Stimulated activated naive B cell treated with anti-CD40 and anti-IgM and Interleukin-4, amounts not matched to agents 10 μg/mL and 1 μg/mL and 100 μg/mL, for 72 hours (primary cell): Measurements from ENCODE around the gene ARFGEF3.

Experiments used
- ATAC-seq, 2 donors: fragments of 150-1000 bp; cut with Tn5 transposase; replicated peaks; 2 replicates each; pipeline ENCODE4 v1.10.0; 2021; ENCODE audit warnings: moderate library complexity in 1 of 2
- DNase-seq: peaks from one replicate; pipeline ENCODE4 v3.0.0; 2021
- H3K27ac Mint-ChIP-seq: one replicate; pipeline ENCODE4 v1.8.0; 2022; ENCODE audit warnings: mild to moderate bottlenecking, mixed read lengths
- H3K27me3 Mint-ChIP-seq, 2 donors: one replicate each; pipeline ENCODE4 v1.8.0; 2022; ENCODE audit warnings: mixed read lengths in 2 of 2
- H3K36me3 Mint-ChIP-seq, 2 donors: one replicate each; pipeline ENCODE4 v1.8.0; 2022; ENCODE audit warnings: mixed read lengths in 2 of 2, mild to moderate bottlenecking in 1 of 2
- H3K4me1 Mint-ChIP-seq, 2 donors: one replicate each; pipeline ENCODE4 v1.8.0; 2022; ENCODE audit warnings: mixed read lengths in 2 of 2, mild to moderate bottlenecking in 1 of 2
- H3K4me3 Mint-ChIP-seq, 2 donors: one replicate each; pipeline ENCODE4 v1.8.0; 2022; ENCODE audit warnings: mild to moderate bottlenecking in 2 of 2, mixed read lengths in 2 of 2, moderate library complexity in 1 of 2
- H3K9me3 Mint-ChIP-seq, 2 donors: one replicate each; pipeline ENCODE4 v1.8.0; 2022; ENCODE audit warnings: mixed read lengths in 2 of 2, mild to moderate bottlenecking in 1 of 2

The ARFGEF3 gene

DNA sequence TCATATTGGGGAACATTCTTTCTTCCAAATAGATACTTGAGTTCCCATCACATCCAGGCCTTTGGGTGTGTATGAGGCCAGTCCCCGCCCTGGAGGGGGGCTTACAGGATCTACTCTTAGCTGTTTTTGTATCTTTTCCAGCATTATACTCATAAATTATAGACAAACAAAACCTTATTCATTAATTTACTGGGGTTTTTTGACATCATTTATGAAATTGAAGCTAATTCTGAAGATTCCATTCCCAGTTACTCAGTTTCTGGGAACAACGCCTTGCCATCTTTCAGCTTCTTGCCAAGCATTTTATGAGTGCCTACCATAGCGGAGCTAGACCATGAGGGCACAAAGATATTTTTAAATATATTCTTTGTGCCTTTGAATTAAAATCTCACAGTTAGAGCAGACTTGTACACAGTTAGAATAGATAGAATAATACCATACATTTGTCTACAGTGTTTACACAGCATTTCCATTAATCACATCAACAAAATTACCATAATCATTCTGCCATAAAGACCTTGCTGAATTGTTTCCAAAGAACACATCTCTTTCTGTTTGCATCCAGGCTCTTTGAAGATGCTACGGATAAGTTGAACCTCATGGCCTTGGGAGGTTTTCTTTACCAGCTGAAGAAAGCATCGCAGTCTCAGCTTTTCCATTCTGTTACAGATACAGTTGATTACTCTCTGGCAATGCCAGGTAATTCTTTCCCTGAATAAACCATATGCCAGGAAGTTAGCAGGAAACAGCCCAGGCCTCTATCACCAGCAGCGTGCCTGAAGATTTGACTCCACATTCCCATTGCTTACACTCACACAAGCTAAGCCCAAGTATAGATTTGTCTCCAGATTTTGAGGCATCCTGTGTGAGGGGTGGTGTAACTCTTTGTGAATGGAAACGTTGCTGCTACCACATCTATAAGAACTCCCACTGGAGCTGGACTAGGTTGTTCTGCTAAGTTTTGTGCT lies 132.0 kb downstream of the ARFGEF3 start:
- Mint-ChIP-seq H3K4me3 (no peak overlapping the region), H3K4me1 (peaks cover 0 to 4% of the 10 kb centered on the region in 2 donors), H3K27ac (no peak overlapping the region), H3K36me3 (no peaks in the 10 kb centered on the region), H3K9me3 (no peaks in the 10 kb centered on the region), H3K27me3 (peaks cover 11% of the 10 kb centered on the region in 2 donors)
- no peak for ATAC-seq
- DNase-seq = no peak

DNA sequence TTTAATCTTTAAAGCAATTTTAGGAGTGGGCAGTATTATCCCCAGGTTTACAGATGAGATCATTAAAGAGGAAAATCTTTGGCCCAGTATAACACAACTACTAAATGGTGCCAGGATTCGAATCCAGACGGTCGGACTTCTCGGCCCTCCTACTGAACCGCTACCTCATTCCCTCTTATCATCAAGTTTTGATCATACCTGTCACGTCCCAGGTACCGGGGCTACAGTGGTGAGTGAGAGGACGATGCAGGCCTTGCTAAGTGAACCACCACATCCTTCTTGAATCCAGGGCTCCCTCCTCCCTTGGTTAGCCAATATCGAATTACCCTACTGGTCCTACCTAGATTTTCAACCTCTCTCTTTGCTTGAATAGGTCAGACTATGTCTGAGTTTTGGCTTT lies 134.6 kb downstream of the ARFGEF3 start:
- Mint-ChIP-seq H3K4me1 (no peaks in the 10 kb centered on the region), H3K27ac (no peak overlapping the region), H3K27me3 (peaks cover 19 to 23% of the 10 kb centered on the region in 2 donors), H3K4me3 (no peak overlapping the region), H3K9me3 (no peaks in the 10 kb centered on the region), H3K36me3 (no peaks in the 10 kb centered on the region)
- no peak for DNase-seq
- no peak for ATAC-seq

DNA sequence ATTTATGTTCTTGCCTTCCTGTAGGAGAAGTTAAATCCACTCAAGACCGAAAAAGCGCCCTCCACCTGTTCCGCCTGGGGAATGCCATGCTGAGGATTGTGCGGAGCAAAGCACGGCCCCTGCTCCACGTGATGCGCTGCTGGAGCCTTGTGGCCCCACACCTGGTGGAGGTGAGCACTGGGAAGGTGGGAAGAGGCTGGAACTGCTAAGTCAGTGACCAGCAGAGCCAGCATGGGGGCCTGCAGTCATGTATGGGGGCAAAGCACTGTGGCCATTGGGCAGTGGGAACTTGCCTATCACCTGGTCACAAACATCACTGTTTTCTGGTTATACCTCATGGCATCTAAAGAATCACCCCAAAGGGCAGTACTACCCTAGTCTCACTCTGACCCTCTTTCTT lies 135.0 kb downstream of the ARFGEF3 start:
- H3K4me3 Mint-ChIP-seq = no peak overlapping the region
- H3K27me3 Mint-ChIP-seq = peaks cover 23 to 27% of the 10 kb centered on the region in 2 donors
- no peak overlapping the region for H3K27ac Mint-ChIP-seq
- ATAC-seq (no peak), DNase-seq (no peak)
- H3K4me1 Mint-ChIP-seq = no peaks in the 10 kb centered on the region
- no peaks in the 10 kb centered on the region for H3K36me3 Mint-ChIP-seq
- H3K9me3 Mint-ChIP-seq = no peaks in the 10 kb centered on the region

DNA sequence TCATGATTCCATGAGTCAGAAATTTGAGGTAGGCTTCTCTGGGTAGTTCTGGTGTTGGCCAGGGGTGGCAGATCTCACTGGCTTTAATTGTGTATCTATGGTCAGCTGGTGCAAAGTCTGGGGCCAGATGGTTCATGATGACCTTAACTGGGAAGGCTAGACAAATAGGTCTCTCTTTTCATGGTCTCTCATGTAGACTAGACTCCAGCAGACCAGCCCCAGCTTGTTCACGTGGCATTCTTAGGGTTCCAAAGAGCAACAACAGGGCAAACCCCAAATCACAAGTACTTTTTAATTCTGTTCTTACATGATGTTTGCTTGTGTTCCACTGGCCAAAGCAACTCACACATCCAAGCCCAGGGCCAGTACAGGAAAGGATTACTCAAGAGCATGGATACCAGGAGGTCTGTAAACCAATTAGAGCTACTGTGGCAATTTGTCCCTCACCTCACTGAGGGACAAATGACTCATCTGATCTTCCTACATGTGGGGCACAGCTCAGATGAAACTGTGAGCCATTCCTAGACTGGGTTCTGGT lies 136.1 kb downstream of the ARFGEF3 start:
- ATAC-seq (no peak), DNase-seq (no peak)
- Mint-ChIP-seq H3K4me3 (no peak overlapping the region), H3K27me3 (peaks cover 18 to 32% of the 10 kb centered on the region in 2 donors), H3K27ac (no peak overlapping the region), H3K9me3 (no peaks in the 10 kb centered on the region), H3K36me3 (no peaks in the 10 kb centered on the region), H3K4me1 (no peaks in the 10 kb centered on the region)

GRCh38 chr6:138300469-138300868 lies 138.7 kb downstream of the ARFGEF3 start:
- Mint-ChIP-seq H3K4me3 (no peak overlapping the region), H3K9me3 (no peaks in the 10 kb centered on the region), H3K27me3 (peaks cover 18 to 32% of the 10 kb centered on the region in 2 donors), H3K27ac (no peak overlapping the region), H3K4me1 (no peaks in the 10 kb centered on the region), H3K36me3 (no peaks in the 10 kb centered on the region)
- no peak for DNase-seq
- ATAC-seq = no peak

GRCh38 chr6:138302554-138302953 lies 140.8 kb downstream of the ARFGEF3 start:
- H3K4me3 Mint-ChIP-seq = no peak overlapping the region
- H3K27me3 Mint-ChIP-seq = peaks cover 18 to 25% of the 10 kb centered on the region in 2 donors
- H3K4me1 Mint-ChIP-seq = no peaks in the 10 kb centered on the region
- H3K9me3 Mint-ChIP-seq = no peaks in the 10 kb centered on the region
- no peak for ATAC-seq
- H3K36me3 Mint-ChIP-seq = no peaks in the 10 kb centered on the region
- DNase-seq = no peak
- H3K27ac Mint-ChIP-seq = no peak overlapping the region

DNA sequence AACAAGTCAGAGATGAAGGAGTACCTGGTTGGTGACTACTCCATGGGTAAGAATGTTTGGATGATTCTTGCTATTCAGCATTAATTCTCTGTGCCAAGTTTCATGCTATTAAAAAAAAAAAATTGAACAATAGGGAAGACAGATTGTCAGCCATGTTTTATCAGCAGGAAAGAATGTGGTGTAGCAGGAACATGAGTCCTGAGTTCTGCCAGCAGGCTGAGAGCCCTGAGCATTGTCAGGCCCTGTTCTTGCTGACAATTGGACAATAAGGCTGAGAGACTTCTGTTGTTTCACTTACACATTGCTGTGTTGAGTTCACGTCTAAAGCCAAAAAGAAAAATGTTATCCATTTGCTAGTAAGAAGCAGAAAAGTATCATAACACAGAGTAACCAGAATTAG lies 145.6 kb downstream of the ARFGEF3 start:
- H3K4me1 Mint-ChIP-seq = no peaks in the 10 kb centered on the region
- no peaks in the 10 kb centered on the region for H3K36me3 Mint-ChIP-seq

GRCh38 chr6:138307816-138308730 lies 146.3 kb downstream of the ARFGEF3 start:
- H3K4me1 Mint-ChIP-seq = no peaks in the 10 kb centered on the region
- no peak overlapping the region for H3K4me3 Mint-ChIP-seq
- no peaks in the 10 kb centered on the region for H3K9me3 Mint-ChIP-seq
- ATAC-seq = no peak
- DNase-seq = no peak
- no peaks in the 10 kb centered on the region for H3K27me3 Mint-ChIP-seq
- H3K27ac Mint-ChIP-seq = no peak overlapping the region
- H3K36me3 Mint-ChIP-seq = no peaks in the 10 kb centered on the region

More for the DNA sequence above, 145.6 kb downstream of the ARFGEF3 start:
- DNase-seq (no peak), ATAC-seq (no peak)
- Mint-ChIP-seq H3K27me3 (no peaks in the 10 kb centered on the region), H3K27ac (no peak overlapping the region), H3K4me3 (no peak overlapping the region), H3K9me3 (no peaks in the 10 kb centered on the region)

- DNase-seq (no peak), ATAC-seq (no peak)
- no peaks in the 10 kb centered on the region for H3K27me3 Mint-ChIP-seq
- H3K36me3 Mint-ChIP-seq = no peaks in the 10 kb centered on the region
- no peak overlapping the region for H3K4me3 Mint-ChIP-seq
- H3K4me1 Mint-ChIP-seq = no peaks in the 10 kb centered on the region
- H3K9me3 Mint-ChIP-seq = no peaks in the 10 kb centered on the region
- no peak overlapping the region for H3K27ac Mint-ChIP-seq
These were observed 147.0 kb downstream of the ARFGEF3 start for GRCh38 chr6:138308731-138309110.

GRCh38 chr6:138309695-138310094 lies 148.0 kb downstream of the ARFGEF3 start:
- no peaks in the 10 kb centered on the region for H3K36me3 Mint-ChIP-seq
- H3K4me1 Mint-ChIP-seq = no peaks in the 10 kb centered on the region
- DNase-seq = no peak
- no peak overlapping the region for H3K27ac Mint-ChIP-seq
- H3K9me3 Mint-ChIP-seq = no peaks in the 10 kb centered on the region
- H3K27me3 Mint-ChIP-seq = no peaks in the 10 kb centered on the region
- no peak overlapping the region for H3K4me3 Mint-ChIP-seq
- ATAC-seq = no peak

DNA sequence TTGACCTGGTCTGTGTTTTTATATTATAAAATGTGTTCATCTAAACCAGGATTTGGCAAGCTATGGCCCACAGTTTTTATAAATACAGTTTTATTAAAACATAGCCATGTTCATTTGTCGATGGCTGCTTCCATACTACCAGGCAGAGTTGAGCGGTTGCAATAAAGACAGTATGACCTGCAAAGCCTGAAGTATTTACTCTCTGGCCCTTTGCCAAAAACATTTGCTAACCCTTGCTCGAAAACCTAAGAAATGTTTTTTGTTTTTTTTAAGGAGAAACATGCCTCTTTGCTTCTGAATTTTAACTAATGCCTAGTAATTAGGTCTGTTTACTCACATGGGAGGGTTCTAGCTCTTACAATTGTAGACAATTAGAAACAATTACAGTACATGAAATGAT lies 148.6 kb downstream of the ARFGEF3 start:
- ATAC-seq = no peak
- peaks cover 0 to 3% of the 10 kb centered on the region in 2 donors for H3K27me3 Mint-ChIP-seq
- no peak overlapping the region for H3K4me3 Mint-ChIP-seq
- no peak overlapping the region for H3K27ac Mint-ChIP-seq
- H3K4me1 Mint-ChIP-seq = no peaks in the 10 kb centered on the region
- H3K9me3 Mint-ChIP-seq = no peaks in the 10 kb centered on the region
- no peak for DNase-seq
- no peaks in the 10 kb centered on the region for H3K36me3 Mint-ChIP-seq

GRCh38 chr6:138310821-138311220 lies 149.1 kb downstream of the ARFGEF3 start:
- Mint-ChIP-seq H3K27ac (no peak overlapping the region), H3K27me3 (peaks cover 0 to 7% of the 10 kb centered on the region in 2 donors), H3K4me3 (no peak overlapping the region), H3K4me1 (no peaks in the 10 kb centered on the region), H3K36me3 (no peaks in the 10 kb centered on the region), H3K9me3 (no peaks in the 10 kb centered on the region)
- DNase-seq (no peak), ATAC-seq (no peak)

DNA sequence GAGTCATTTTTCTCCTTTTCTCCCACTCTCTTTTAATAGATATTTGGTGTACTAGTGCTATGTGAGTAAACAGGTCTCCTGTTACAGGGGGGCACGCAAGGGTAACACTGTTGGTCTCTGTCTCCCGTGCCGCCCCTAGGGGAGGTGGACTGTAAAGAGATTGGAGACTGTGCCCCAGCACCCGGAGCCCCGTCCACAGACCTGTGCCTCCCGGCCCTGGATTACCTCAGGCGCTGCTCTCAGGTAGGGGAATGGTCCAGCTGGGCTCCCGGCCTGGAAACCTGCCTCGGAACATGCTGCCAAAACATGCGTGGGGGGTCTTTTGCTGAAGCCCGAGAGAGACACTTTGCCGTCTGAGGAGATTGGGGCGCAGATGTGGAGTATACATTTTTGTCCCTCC lies 149.5 kb downstream of the ARFGEF3 start:
- Mint-ChIP-seq H3K36me3 (no peaks in the 10 kb centered on the region), H3K27ac (no peak overlapping the region), H3K9me3 (no peaks in the 10 kb centered on the region), H3K4me1 (no peaks in the 10 kb centered on the region), H3K27me3 (peaks cover 0 to 7% of the 10 kb centered on the region in 2 donors), H3K4me3 (no peak overlapping the region)
- ATAC-seq = no peak
- no peak for DNase-seq

DNA sequence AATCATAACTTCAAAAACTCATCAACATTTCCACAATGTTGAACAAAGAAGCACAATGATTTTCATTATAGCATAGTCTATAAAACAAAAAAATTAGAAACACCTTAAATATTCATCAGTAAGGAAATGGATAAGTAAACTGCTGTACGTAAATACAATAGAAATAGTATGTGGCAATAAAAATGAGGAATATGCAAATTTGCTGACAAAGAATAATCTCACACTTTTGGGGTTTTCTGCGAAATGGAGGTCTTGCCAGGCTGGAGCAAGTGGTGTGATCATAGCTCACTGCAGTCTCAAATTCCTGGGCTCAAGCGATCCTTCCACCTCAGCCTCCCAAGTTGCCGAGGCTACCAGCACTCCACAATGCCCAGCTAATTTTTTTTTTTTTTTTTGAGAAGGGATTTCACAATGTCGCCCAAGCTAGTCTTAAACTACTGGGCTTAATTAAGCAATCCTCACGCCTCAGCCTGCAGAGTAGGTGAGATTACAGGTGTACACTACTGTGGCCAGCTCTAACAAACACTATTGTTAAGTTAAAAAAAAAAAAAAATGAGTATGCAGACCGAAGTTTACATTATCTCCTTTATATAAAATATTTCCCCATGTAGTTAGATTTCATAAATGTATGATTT lies 157.1 kb downstream of the ARFGEF3 start:
- peaks cover 3% of the 10 kb centered on the region in 2 donors for H3K36me3 Mint-ChIP-seq
- DNase-seq = no peak
- peaks cover 8 to 9% of the 10 kb centered on the region in 2 donors for H3K9me3 Mint-ChIP-seq
- peaks cover 9 to 37% of the 10 kb centered on the region in 2 donors for H3K27me3 Mint-ChIP-seq
- no peak overlapping the region for H3K27ac Mint-ChIP-seq
- no peak for ATAC-seq
- H3K4me1 Mint-ChIP-seq = peaks cover 0 to 3% of the 10 kb centered on the region in 2 donors
- no peak overlapping the region for H3K4me3 Mint-ChIP-seq
